OCI-LY3 (cell line): Measurements from ENCODE around the gene RUNX2.

Source experiments
- H2AFZ ChIP-seq: fragments of 200-600, 300-600 bp; shearing (Covaris generic); 2 replicates; pipeline ENCODE4 v1.6.0; 2014; ENCODE audit warnings: antibody characterized with exemption, low read depth, low read length
- H3K27ac ChIP-seq: fragments of 200-600, 300-600 bp; sonication (generic); 2 replicates; pipeline ENCODE4 v1.5.1; 2014; ENCODE audit warnings: mild to moderate bottlenecking, low read length, moderate library complexity, mixed read lengths
- H3K27me3 ChIP-seq: fragments of 200-600, 300-600 bp; sonication (generic); 2 replicates; pipeline ENCODE4 v1.6.1; 2014; ENCODE audit warnings: low read depth, low read length, mixed read lengths
- H3K36me3 ChIP-seq: fragments of 200-600, 300-600 bp; sonication (generic); replicated peaks from 2 replicates; pipeline ENCODE3; 2014; ENCODE audit warnings: low read depth, low read length, mixed read lengths
- H3K4me1 ChIP-seq: fragments of 300-600, 200-600 bp; sonication (generic); 2 replicates; pipeline ENCODE4 v1.6.1; 2014; ENCODE audit warnings: low read length, mixed read lengths
- H3K4me2 ChIP-seq: fragments of 200-600, 300-600 bp; sonication (generic); 2 replicates; pipeline ENCODE4 v1.6.1; 2014; ENCODE audit warnings: low read length, mixed read lengths
- H3K4me3 ChIP-seq: fragments of 300-600, 200-600 bp; sonication (generic); 2 replicates; pipeline ENCODE4 v1.5.1; 2014; ENCODE audit warnings: antibody characterized with exemption, mild to moderate bottlenecking, low read length, moderate library complexity
- H3K79me2 ChIP-seq: fragments of 300-600, 200-600 bp; shearing (Covaris generic); 2 replicates; pipeline ENCODE4 v1.6.1; 2014; ENCODE audit warnings: mild to moderate bottlenecking, low read length, mixed read lengths
- H3K9ac ChIP-seq: fragments of 300-600, 200-600 bp; shearing (Covaris generic); 2 replicates; pipeline ENCODE4 v1.6.0; 2014; ENCODE audit warnings: mild to moderate bottlenecking, low read length, moderate library complexity
- H3K9me3 ChIP-seq: fragments of 200-600, 300-600 bp; shearing (Covaris generic); 2 replicates; pipeline ENCODE4 v1.6.1; 2014; ENCODE audit warnings: low read length, mixed read lengths; ENCODE audit not compliant: insufficient read depth
- H4K20me1 ChIP-seq: fragments of 200-600, 300-600 bp; sonication (generic); 2 replicates; pipeline ENCODE4 v1.6.1; 2016; ENCODE audit warnings: low read length, mixed read lengths; ENCODE audit not compliant: insufficient read depth
- CTCF ChIP-seq: fragments of 200-600, 300-600 bp; sonication (generic); IDR thresholded peaks from 2 replicates; pipeline ENCODE4 v1.5.1; 2014; ENCODE audit warnings: antibody characterized with exemption, low read length, low read depth
- EZH2phosphoT487 ChIP-seq: fragments of 200-600 bp; shearing (Covaris generic); IDR thresholded peaks from 2 replicates; pipeline ENCODE4 v1.6.1; 2018; ENCODE audit warnings: antibody characterized with exemption, mixed run types, low read depth

Gene RUNX2

GRCh38 chr6:45686841-45687569, 358.9 kb downstream of the RUNX2 start:
- H3K9ac ChIP-seq, result no peak overlapping the region
- no peaks in the 10 kb centered on the region for H3K36me3 ChIP-seq
- no peak for TF ChIP-seq CTCF
- TF ChIP-seq EZH2phosphoT487, result no peak
- H2AFZ ChIP-seq, result no peak overlapping the region
- H3K27ac ChIP-seq, result no peak overlapping the region
- H3K4me2 ChIP-seq, result peak overlapping the region; percentile 68
- H3K4me3 ChIP-seq, result peak overlapping the region; percentile 21; the same call in 1 of the 2 replicates
- peaks cover 23% of the 10 kb centered on the region for H3K4me1 ChIP-seq
- H3K27me3 ChIP-seq, result peaks cover 90% of the 10 kb centered on the region
- no peaks in the 10 kb centered on the region for H3K79me2 ChIP-seq
- H3K9me3 ChIP-seq, result no peaks in the 10 kb centered on the region
- H4K20me1 ChIP-seq, result peaks cover 30% of the 10 kb centered on the region

- H3K9ac ChIP-seq, result no peak overlapping the region
- no peak overlapping the region for H3K27ac ChIP-seq
- no peaks in the 10 kb centered on the region for H3K79me2 ChIP-seq
- peak overlapping the region; percentile 21 for H3K4me3 ChIP-seq
- no peak overlapping the region for H2AFZ ChIP-seq
- peak overlapping the region; percentile 68 for H3K4me2 ChIP-seq
- H4K20me1 ChIP-seq, result peaks cover 30% of the 10 kb centered on the region
- TF ChIP-seq CTCF (no peak), EZH2phosphoT487 (no peak)
- H3K9me3 ChIP-seq, result no peaks in the 10 kb centered on the region
- H3K4me1 ChIP-seq, result peaks cover 17% of the 10 kb centered on the region
- peaks cover 95% of the 10 kb centered on the region for H3K27me3 ChIP-seq
- H3K36me3 ChIP-seq, result no peaks in the 10 kb centered on the region
Measured at GRCh38 chr6:45687570-45687969, 359.4 kb downstream of the RUNX2 start.

GRCh38 chr6:45688180-45688579, 360.1 kb downstream of the RUNX2 start:
- H3K4me1 ChIP-seq, result peaks cover 16% of the 10 kb centered on the region
- peaks cover 30% of the 10 kb centered on the region for H4K20me1 ChIP-seq
- no peak overlapping the region for H3K27ac ChIP-seq
- no peak overlapping the region for H3K9ac ChIP-seq
- no peak for TF ChIP-seq CTCF
- no peak for TF ChIP-seq EZH2phosphoT487
- no peaks in the 10 kb centered on the region for H3K36me3 ChIP-seq
- no peaks in the 10 kb centered on the region for H3K9me3 ChIP-seq
- H2AFZ ChIP-seq, result no peak overlapping the region
- no peaks in the 10 kb centered on the region for H3K79me2 ChIP-seq
- peak overlapping the region; percentile 68 for H3K4me2 ChIP-seq
- H3K27me3 ChIP-seq, result peaks cover 91% of the 10 kb centered on the region
- H3K4me3 ChIP-seq, result no peak overlapping the region

- Histone ChIP-seq H3K79me2 (no peaks in the 10 kb centered on the region), H3K4me3 (no peak overlapping the region), H3K9ac (no peak overlapping the region), H3K4me1 (peaks cover 16% of the 10 kb centered on the region), H4K20me1 (peaks cover 30% of the 10 kb centered on the region), H3K36me3 (no peaks in the 10 kb centered on the region), H3K4me2 (no peak overlapping the region), H2AFZ (no peak overlapping the region), H3K9me3 (no peaks in the 10 kb centered on the region), H3K27me3 (peaks cover 75% of the 10 kb centered on the region), H3K27ac (no peak overlapping the region)
- no peak for TF ChIP-seq CTCF
- TF ChIP-seq EZH2phosphoT487, result no peak
Measured at GRCh38 chr6:45689926-45690615, 361.9 kb downstream of the RUNX2 start.
